ENCODE measurements around the gene FAM200B.

- no peak for TF ChIP-seq FOXM1 (IDR thresholded peaks at IDR 0.05; ENCODE audit: borderline replicate concordance, low read depth)
- TF ChIP-seq CEBPB (IDR thresholded peaks at IDR 0.05): no peak
- TF ChIP-seq YY1 (IDR thresholded peaks at IDR 0.05; ENCODE audit: low read depth): no peak
- no peak for TF ChIP-seq MAX (IDR thresholded peaks at IDR 0.05)
- no peak for TF ChIP-seq TAF1 (IDR thresholded peaks at IDR 0.05; ENCODE audit: low read depth)
- TF ChIP-seq, protein P1, sequence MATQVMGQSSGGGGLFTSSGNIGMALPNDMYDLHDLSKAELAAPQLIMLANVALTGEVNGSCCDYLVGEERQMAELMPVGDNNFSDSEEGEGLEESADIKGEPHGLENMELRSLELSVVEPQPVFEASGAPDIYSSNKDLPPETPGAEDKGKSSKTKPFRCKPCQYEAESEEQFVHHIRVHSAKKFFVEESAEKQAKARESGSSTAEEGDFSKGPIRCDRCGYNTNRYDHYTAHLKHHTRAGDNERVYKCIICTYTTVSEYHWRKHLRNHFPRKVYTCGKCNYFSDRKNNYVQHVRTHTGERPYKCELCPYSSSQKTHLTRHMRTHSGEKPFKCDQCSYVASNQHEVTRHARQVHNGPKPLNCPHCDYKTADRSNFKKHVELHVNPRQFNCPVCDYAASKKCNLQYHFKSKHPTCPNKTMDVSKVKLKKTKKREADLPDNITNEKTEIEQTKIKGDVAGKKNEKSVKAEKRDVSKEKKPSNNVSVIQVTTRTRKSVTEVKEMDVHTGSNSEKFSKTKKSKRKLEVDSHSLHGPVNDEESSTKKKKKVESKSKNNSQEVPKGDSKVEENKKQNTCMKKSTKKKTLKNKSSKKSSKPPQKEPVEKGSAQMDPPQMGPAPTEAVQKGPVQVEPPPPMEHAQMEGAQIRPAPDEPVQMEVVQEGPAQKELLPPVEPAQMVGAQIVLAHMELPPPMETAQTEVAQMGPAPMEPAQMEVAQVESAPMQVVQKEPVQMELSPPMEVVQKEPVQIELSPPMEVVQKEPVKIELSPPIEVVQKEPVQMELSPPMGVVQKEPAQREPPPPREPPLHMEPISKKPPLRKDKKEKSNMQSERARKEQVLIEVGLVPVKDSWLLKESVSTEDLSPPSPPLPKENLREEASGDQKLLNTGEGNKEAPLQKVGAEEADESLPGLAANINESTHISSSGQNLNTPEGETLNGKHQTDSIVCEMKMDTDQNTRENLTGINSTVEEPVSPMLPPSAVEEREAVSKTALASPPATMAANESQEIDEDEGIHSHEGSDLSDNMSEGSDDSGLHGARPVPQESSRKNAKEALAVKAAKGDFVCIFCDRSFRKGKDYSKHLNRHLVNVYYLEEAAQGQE (IDR thresholded peaks at IDR 0.05; ENCODE audit: low read depth): no peak
- no peak for TF ChIP-seq EP300 (IDR thresholded peaks at IDR 0.05; ENCODE audit: borderline replicate concordance)
These were observed 7.9 kb downstream of the FAM200B start for GRCh38 chr4:15689540-15689939.
